VCaP (cell line): ENCODE results near the gene C11orf16.

Source experiments
- H3K27ac ChIP-seq: fragments of 450-650 bp; 2 replicates; pipeline ENCODE4 v1.5.1; 2017
- TF ChIP-seq, protein P1 (sequence below): fragments of 450-650 bp; conservative IDR thresholded peaks from 2 replicates; pipeline ENCODE4 v1.5.1; 2017; ENCODE audit warnings: mild to moderate bottlenecking, moderate library complexity

Gene C11orf16

DNA sequence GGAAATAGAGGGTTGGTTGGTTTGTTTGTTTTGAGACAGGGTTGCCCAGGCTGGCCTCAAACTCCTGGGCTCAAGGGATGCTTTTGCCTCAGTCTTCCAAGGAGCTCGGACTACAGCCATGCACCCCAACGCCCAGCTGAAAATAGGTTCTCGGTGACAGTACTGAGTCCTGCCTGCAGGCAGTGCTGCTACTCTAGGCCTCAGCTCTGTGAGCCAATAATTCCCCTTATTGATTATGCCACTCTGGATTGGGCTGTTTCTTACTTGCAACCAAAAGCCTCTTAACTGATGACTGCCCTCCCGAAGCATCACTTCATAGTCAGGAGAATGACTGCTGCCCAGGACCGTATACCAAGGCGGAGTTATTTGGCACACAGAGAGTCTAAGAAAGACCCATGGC, 1.2 kb upstream of the C11orf16 start:
- H3K27ac ChIP-seq: no peak overlapping the region
- TF ChIP-seq, protein P1, sequence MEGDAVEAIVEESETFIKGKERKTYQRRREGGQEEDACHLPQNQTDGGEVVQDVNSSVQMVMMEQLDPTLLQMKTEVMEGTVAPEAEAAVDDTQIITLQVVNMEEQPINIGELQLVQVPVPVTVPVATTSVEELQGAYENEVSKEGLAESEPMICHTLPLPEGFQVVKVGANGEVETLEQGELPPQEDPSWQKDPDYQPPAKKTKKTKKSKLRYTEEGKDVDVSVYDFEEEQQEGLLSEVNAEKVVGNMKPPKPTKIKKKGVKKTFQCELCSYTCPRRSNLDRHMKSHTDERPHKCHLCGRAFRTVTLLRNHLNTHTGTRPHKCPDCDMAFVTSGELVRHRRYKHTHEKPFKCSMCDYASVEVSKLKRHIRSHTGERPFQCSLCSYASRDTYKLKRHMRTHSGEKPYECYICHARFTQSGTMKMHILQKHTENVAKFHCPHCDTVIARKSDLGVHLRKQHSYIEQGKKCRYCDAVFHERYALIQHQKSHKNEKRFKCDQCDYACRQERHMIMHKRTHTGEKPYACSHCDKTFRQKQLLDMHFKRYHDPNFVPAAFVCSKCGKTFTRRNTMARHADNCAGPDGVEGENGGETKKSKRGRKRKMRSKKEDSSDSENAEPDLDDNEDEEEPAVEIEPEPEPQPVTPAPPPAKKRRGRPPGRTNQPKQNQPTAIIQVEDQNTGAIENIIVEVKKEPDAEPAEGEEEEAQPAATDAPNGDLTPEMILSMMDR: no peak

DNA sequence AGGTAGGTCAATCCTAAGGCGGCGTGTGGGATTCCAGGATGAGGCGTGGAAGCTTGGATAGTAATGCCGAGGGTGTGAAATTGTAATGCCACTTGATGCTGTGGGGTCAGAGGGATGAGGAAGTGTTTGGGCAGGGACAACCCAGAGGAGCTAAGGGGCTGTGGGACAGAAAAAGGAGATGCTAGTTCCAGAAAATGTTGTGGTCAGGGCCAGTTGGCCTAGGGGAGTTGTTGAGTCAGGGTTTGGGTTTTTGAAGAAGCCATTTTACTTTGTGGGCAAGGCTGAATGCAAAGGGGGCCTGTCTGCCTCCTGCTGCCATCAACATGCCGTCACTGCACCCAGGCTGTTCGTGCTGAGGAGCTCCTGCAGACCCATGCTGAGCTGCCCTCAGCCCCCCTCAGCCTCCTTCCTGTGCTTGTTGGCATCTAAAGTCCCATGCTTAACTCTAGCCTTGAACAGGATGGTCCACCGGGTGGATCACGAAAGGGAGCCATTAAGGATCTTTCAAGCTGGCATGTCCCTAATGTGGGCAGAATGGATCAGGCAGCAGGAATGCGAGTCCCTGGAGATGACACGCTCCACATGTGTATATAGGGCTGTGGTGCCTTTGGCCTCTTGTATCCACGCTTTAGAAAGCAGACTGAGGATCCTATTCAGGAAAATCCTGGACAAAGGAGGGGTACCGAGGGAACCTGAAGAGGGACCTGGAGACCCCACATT, 2.1 kb downstream of the C11orf16 start:
- TF ChIP-seq, protein P1: no peak

DNA sequence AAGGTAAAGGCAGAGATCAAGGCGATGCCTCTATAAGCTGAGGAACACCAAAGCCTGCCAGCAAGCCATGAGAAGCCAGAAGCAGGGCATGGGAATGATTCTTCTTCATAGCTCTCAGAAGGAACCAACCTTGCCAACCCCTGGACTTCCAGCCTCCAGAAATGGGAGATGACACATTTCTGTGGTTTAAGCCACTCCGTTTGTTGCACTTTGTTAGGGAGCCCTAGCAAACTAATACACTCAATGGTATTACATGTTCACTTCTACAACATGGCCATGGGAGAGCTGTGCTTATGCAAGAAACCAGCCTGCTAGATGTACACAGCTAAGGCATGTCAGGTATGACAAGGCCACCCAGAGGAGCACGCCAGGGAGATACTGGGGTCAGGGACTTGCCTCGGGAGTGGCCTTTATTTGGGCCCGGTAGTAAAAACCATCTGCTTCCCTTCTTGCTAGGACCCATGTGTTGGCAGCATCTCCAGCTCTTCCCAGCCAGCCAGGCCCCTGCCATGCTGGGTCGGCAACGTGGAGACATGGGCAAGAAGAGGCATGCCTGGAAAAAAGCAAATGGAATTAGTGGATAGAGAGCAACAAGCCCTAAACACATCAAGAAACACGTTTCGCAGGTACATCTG, 3.6 kb downstream of the C11orf16 start:
- TF ChIP-seq, protein P1: no peak
- H3K27ac ChIP-seq: no peak overlapping the region

More for the DNA sequence above, 2.1 kb downstream of the C11orf16 start:
- no peak overlapping the region for H3K27ac ChIP-seq

DNA sequence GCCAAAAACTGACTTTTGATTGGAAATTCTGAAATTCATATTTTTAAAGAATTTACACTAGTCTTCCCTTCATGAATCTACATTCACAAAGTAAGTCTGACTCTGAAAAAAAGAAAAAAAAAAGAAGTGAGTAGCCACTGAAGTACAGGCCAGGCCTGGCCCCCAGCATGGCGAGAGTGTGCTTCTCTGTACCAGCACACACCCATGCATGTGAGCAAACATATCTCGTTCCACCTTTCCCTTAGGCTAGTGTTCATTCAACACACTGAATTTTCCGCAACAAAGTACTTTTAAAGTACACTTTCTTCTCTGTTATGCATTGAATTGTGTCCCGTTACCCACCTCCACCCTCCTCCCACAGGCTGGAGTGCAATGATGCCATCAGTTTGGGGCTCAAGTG, 4.5 kb downstream of the C11orf16 start:
- no peak overlapping the region for H3K27ac ChIP-seq
- TF ChIP-seq, protein P1: no peak

DNA sequence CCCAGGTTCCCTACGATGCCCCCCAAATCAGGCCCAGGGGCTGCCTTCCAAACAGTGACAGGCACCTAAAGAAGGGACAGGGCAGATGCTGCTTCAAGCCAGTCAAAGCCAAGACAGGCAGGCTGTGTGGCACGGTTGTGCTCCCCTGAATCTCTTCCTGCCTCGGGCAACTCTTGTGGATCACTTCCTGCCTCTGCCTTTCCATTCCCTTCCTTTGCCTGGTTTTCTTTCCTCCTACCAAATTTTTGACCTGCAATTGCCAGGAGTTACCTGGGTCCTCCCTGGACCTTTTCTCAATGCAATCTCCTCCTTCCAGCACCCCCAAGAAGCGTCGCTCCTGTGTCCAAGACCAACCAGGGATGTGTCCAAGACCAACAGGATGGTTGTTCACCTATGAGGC, 5.5 kb downstream of the C11orf16 start:
- TF ChIP-seq, protein P1: no peak
- no peak overlapping the region for H3K27ac ChIP-seq

DNA sequence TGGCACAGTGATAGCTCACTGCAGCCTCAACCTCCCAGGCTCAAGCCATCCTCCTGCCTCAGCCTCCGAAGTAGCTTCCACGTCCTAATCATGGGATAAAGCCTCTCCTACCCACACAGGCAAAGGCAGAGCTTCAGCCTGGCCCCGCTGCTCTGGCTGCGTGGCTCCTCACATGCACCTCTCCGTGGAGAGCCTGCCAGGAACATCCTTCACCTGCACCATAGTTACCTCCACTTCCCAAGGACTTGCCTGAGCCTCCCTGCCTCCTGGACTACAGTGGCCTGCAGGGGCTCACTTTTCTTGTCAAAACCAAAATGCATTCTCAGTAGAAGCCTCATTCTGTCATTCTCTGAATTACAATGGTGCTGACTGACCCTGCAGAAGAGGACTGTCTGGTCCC, 6.5 kb downstream of the C11orf16 start:
- H3K27ac ChIP-seq: no peak overlapping the region
- TF ChIP-seq, protein P1: no peak

DNA sequence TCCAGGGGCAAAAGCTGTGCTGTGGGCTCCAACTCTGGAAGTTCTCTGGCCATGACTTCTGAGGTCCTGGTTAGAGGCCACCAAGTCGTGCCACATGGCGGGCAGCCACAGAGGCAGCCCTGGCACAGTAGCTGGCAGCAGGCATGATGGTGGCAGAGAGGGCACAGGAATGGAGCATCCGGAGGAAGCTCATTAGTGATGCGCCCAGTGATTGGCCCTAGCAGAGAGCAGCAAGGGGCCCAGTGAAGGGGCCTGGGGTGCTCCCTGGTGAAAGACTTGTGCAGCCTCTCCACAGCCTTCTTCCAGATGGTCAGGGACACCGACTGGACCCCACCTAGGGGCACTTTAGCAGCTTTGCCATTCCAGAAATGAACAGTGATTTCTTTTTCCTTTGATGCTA, 7.0 kb downstream of the C11orf16 start:
- no peak overlapping the region for H3K27ac ChIP-seq
- TF ChIP-seq, protein P1: no peak
